ENCODE data around the gene CTPS2. TPM values are rescaled to one million over a fixed set of nuclear protein-coding genes. Genes with fewer than 3 reads are reported as not detected.

The CTPS2 gene
- total RNA-seq, 1 experiment from 2014 or later, result 3.8 TPM

GRCh38 chrX:16700734-16701133 is 11.7 kb downstream of the CTPS2 start:
- BruUV-seq (replicated peaks), result no TSS peak
- no peaks in the 10 kb centered on the region for H3K4me1 ChIP-seq (ENCODE audit: control insufficient read depth, insufficient read depth, low read length)
- in situ Hi-C loops (cut with HindIII; ENCODE audit: low pct_unique_long_range_greater_than_20kb, low sequenced_read_pairs), result no loop called here
- no peaks in the 10 kb centered on the region for H3K9me3 ChIP-seq (ENCODE audit: control insufficient read depth, insufficient read depth, low read depth, low read length)
- H3K27ac ChIP-seq (ENCODE audit: low read length), result no peak overlapping the region
- ATAC-seq, result no peak
- no peak for TF ChIP-seq POLR2AphosphoS5 (IDR thresholded peaks at IDR 0.05; ENCODE audit: low read depth, low read length)
- no peaks in the 10 kb centered on the region for H3K36me3 ChIP-seq (ENCODE audit: control insufficient read depth, insufficient read depth, low read length)
- ChIA-PET POLR2A (no interaction called here), CTCF (no interaction called here)
- H3K4me3 ChIP-seq (ENCODE audit: low read depth in 2 of 2, low read length in 2 of 2), result no peak overlapping the region
- intact Hi-C loops (cut with micrococcal nuclease; ENCODE audit: unreplicated experiment), result no loop called here
- no peak for DNase-seq (ENCODE audit: low read depth, low spot score)
- no peaks in the 10 kb centered on the region for H3K27me3 ChIP-seq (ENCODE audit: control insufficient read depth, insufficient read depth, low read length)

- no TSS peak for BruUV-seq (replicated peaks)
- ChIA-PET CTCF (no interaction called here), POLR2A (no interaction called here)
- in situ Hi-C loops (cut with HindIII; ENCODE audit: low pct_unique_long_range_greater_than_20kb, low sequenced_read_pairs) (no loop called here), intact Hi-C loops (cut with micrococcal nuclease; ENCODE audit: unreplicated experiment) (loop anchor here (10.0 kb wide), 1 partner anchor 575 kb away; the partner anchor contains the start of gene GRPR)
- DNase-seq (ENCODE audit: low read depth, low spot score) (no peak), ATAC-seq (no peak)
- TF ChIP-seq POLR2AphosphoS5 (IDR thresholded peaks at IDR 0.05; ENCODE audit: low read depth, low read length) (no peak), SIN3A (IDR thresholded peaks at IDR 0.05; ENCODE audit: borderline replicate concordance, insufficient read depth, low read depth, low read length) (no peak), CTCF (IDR thresholded peaks at IDR 0.05) (no peak)
- Histone ChIP-seq H3K4me3 (ENCODE audit: low read depth in 2 of 2, low read length in 2 of 2) (no peak overlapping the region), H3K4me1 (ENCODE audit: control insufficient read depth, insufficient read depth, low read length) (no peaks in the 10 kb centered on the region), H3K9me3 (ENCODE audit: control insufficient read depth, insufficient read depth, low read depth, low read length) (no peaks in the 10 kb centered on the region), H3K27me3 (ENCODE audit: control insufficient read depth, insufficient read depth, low read length) (no peaks in the 10 kb centered on the region), H3K27ac (ENCODE audit: low read length) (no peak overlapping the region), H3K36me3 (ENCODE audit: control insufficient read depth, insufficient read depth, low read length) (no peaks in the 10 kb centered on the region)
These were observed 13.1 kb downstream of the CTPS2 start for GRCh38 chrX:16699389-16699788.

GRCh38 chrX:16696956-16697355 is 15.5 kb downstream of the CTPS2 start:
- TF ChIP-seq TCF7L2 (IDR thresholded peaks at IDR 0.05; ENCODE audit: low read depth, low read length) (no peak), POLR2AphosphoS5 (IDR thresholded peaks at IDR 0.05; ENCODE audit: low read depth, low read length) (no peak), SIN3A (IDR thresholded peaks at IDR 0.05; ENCODE audit: borderline replicate concordance, insufficient read depth, low read depth, low read length) (no peak), REST (IDR thresholded peaks at IDR 0.05; ENCODE audit: insufficient read depth in 1 of 2, low read depth in 2 of 2, low read length in 1 of 2) (no peak), CTCF (IDR thresholded peaks at IDR 0.05) (no peak)
- ChIA-PET CTCF (no interaction called here), POLR2A (no interaction called here)

More at GRCh38 chrX:16696956-16697355, 15.5 kb downstream of the CTPS2 start:
- H3K4me3 ChIP-seq (ENCODE audit: low read depth in 2 of 2, low read length in 2 of 2), result no peak overlapping the region
- ATAC-seq, result no peak
- no peaks in the 10 kb centered on the region for H3K9me3 ChIP-seq (ENCODE audit: control insufficient read depth, insufficient read depth, low read depth, low read length)
- H3K27me3 ChIP-seq (ENCODE audit: control insufficient read depth, insufficient read depth, low read length), result no peaks in the 10 kb centered on the region
- H3K36me3 ChIP-seq (ENCODE audit: control insufficient read depth, insufficient read depth, low read length), result no peaks in the 10 kb centered on the region
- BruUV-seq (replicated peaks), result no TSS peak
- no peak for DNase-seq (ENCODE audit: low read depth, low spot score)
- in situ Hi-C loops (cut with HindIII; ENCODE audit: low pct_unique_long_range_greater_than_20kb, low sequenced_read_pairs) (no loop called here), intact Hi-C loops (cut with micrococcal nuclease; ENCODE audit: unreplicated experiment) (loop anchor here (10.0 kb wide), 1 partner anchor 572 kb away; the partner anchor contains the start of gene GRPR)
- H3K27ac ChIP-seq (ENCODE audit: low read length), result no peak overlapping the region
- H3K4me1 ChIP-seq (ENCODE audit: control insufficient read depth, insufficient read depth, low read length), result no peaks in the 10 kb centered on the region

Measured in Panc1 (cell line).